Measurements from ENCODE around the gene HCFC1R1. TPM values are rescaled to one million over a fixed set of nuclear protein-coding genes. Genes with fewer than 3 reads are reported as not detected.

HCFC1R1 gene
- total RNA-seq, 1 experiment from 2014 or later: 20.4 TPM

GRCh38 chr16:3059041-3059722, 35.4 kb upstream of the HCFC1R1 start:
- Mint-ChIP-seq H3K4me3 (ENCODE audit: unreplicated experiment) (peak overlapping the region; percentile 78), H3K27ac (ENCODE audit: low read depth, unreplicated experiment) (peak overlapping the region; percentile 74), H3K9me3 (ENCODE audit: unreplicated experiment) (no peaks in the 10 kb centered on the region), H3K27me3 (ENCODE audit: insufficient read depth, unreplicated experiment) (no peaks in the 10 kb centered on the region), H3K4me1 (ENCODE audit: insufficient read depth, unreplicated experiment) (no peaks in the 10 kb centered on the region), H3K36me3 (ENCODE audit: insufficient read depth, unreplicated experiment) (no peaks in the 10 kb centered on the region)
- POLR2A ChIA-PET: interaction anchor here (0.6 to 3.1 kb wide), 15 partner anchors 10 to 247 kb away, joined by 3 to 47 read pairs (median 4); partner anchors contain the start of genes PKMYT1, TIGD7, ZNF205 and ZNF213
- DNase-seq (ENCODE audit: unreplicated experiment): peak; percentile 84
- BruUV-seq (replicated peaks): no TSS peak
- TF ChIP-seq CTCF (IDR thresholded peaks at IDR 0.05; ENCODE audit: unreplicated experiment): peak; percentile 90
- CTCF ChIA-PET: interaction anchor here (0.5 to 3.3 kb wide), 25 partner anchors 10 to 736 kb away, joined by 3 to 48 read pairs (median 5); no protein-coding TSS in a partner anchor
- intact Hi-C loops (cut with micrococcal nuclease): loop anchor here (1.0 kb wide), 2 partner anchors 65 to 70 kb away; no protein-coding TSS in a partner anchor

GRCh38 chr16:3058139-3059030, 34.6 kb upstream of the HCFC1R1 start:
- no TSS peak for BruUV-seq (replicated peaks)
- peak; percentile 21 for TF ChIP-seq CTCF (IDR thresholded peaks at IDR 0.05; ENCODE audit: unreplicated experiment)
- intact Hi-C loops (cut with micrococcal nuclease): loop anchor here (1.0 kb wide), 2 partner anchors 66 to 71 kb away; no protein-coding TSS in a partner anchor
- ChIA-PET POLR2A (interaction anchor here (0.6 to 3.1 kb wide), 12 partner anchors 10 to 247 kb away, joined by 3 to 47 read pairs (median 5); partner anchors contain the start of genes PKMYT1, TIGD7, ZNF213 and ZNF75A), CTCF (interaction anchor here (0.6 to 3.3 kb wide), 25 partner anchors 10 to 386 kb away, joined by 3 to 48 read pairs (median 5); no protein-coding TSS in a partner anchor)
- H3K27ac Mint-ChIP-seq (ENCODE audit: low read depth, unreplicated experiment): no peak overlapping the region
- H3K9me3 Mint-ChIP-seq (ENCODE audit: unreplicated experiment): no peaks in the 10 kb centered on the region
- H3K27me3 Mint-ChIP-seq (ENCODE audit: insufficient read depth, unreplicated experiment): no peaks in the 10 kb centered on the region
- H3K4me3 Mint-ChIP-seq (ENCODE audit: unreplicated experiment): peak overlapping the region; percentile 78
- DNase-seq (ENCODE audit: unreplicated experiment): peak; percentile 50
- H3K4me1 Mint-ChIP-seq (ENCODE audit: insufficient read depth, unreplicated experiment): no peaks in the 10 kb centered on the region
- no peaks in the 10 kb centered on the region for H3K36me3 Mint-ChIP-seq (ENCODE audit: insufficient read depth, unreplicated experiment)

GRCh38 chr16:3057181-3058138, 33.7 kb upstream of the HCFC1R1 start:
- ChIA-PET CTCF (interaction anchor here (0.5 to 3.3 kb wide), 15 partner anchors 9 to 114 kb away, joined by 3 to 48 read pairs (median 6); no protein-coding TSS in a partner anchor), POLR2A (interaction anchor here (1.0 to 3.1 kb wide), 7 partner anchors 12 to 248 kb away, joined by 3 to 47 read pairs (median 9); partner anchors contain the start of genes TIGD7, ZNF213 and ZNF75A)
- no peak overlapping the region for H3K27ac Mint-ChIP-seq (ENCODE audit: low read depth, unreplicated experiment)
- no TSS peak for BruUV-seq (replicated peaks)
- no peak for DNase-seq (ENCODE audit: unreplicated experiment)
- intact Hi-C loops (cut with micrococcal nuclease): no loop called here
- no peaks in the 10 kb centered on the region for H3K4me1 Mint-ChIP-seq (ENCODE audit: insufficient read depth, unreplicated experiment)
- no peaks in the 10 kb centered on the region for H3K36me3 Mint-ChIP-seq (ENCODE audit: insufficient read depth, unreplicated experiment)
- no peaks in the 10 kb centered on the region for H3K9me3 Mint-ChIP-seq (ENCODE audit: unreplicated experiment)
- no peak for TF ChIP-seq CTCF (IDR thresholded peaks at IDR 0.05; ENCODE audit: unreplicated experiment)
- peaks cover 2% of the 10 kb centered on the region for H3K27me3 Mint-ChIP-seq (ENCODE audit: insufficient read depth, unreplicated experiment)
- H3K4me3 Mint-ChIP-seq (ENCODE audit: unreplicated experiment): no peak overlapping the region
